ENCODE results near the gene PKNOX2.

The PKNOX2 gene

GRCh38 chr11:125236072-125236825, 71.7 kb downstream of the PKNOX2 start:
- no peak for TF ChIP-seq FOXP2 (optimal IDR thresholded peaks at IDR 0.05; ENCODE audit: borderline replicate concordance, extremely low read depth, extremely low read length, insufficient read depth)
- TF ChIP-seq POLR2AphosphoS5 (IDR thresholded peaks at IDR 0.05; ENCODE audit: low read depth, low read length) = no peak

- TF ChIP-seq REST (IDR thresholded peaks at IDR 0.05; ENCODE audit: insufficient read depth in 1 of 2, low read depth in 2 of 2, low read length in 2 of 2) = no peak
- TF ChIP-seq POLR2AphosphoS5 (IDR thresholded peaks at IDR 0.05; ENCODE audit: low read depth, low read length) = no peak
- TF ChIP-seq FOXP2 (optimal IDR thresholded peaks at IDR 0.05; ENCODE audit: borderline replicate concordance, extremely low read depth, extremely low read length, insufficient read depth) = no peak
- TF ChIP-seq SIN3A (IDR thresholded peaks at IDR 0.05; ENCODE audit: borderline replicate concordance, insufficient read depth, low read length) = no peak
- no peak for TF ChIP-seq TAF1 (IDR thresholded peaks at IDR 0.05; ENCODE audit: borderline replicate concordance, insufficient read depth, low read length)
These were observed 75.3 kb downstream of the PKNOX2 start for GRCh38 chr11:125239585-125240560.

GRCh38 chr11:125241104-125241503, 76.6 kb downstream of the PKNOX2 start:
- TF ChIP-seq FOXP2 (optimal IDR thresholded peaks at IDR 0.05; ENCODE audit: borderline replicate concordance, extremely low read depth, extremely low read length, insufficient read depth) = no peak
- no peak for TF ChIP-seq SIN3A (IDR thresholded peaks at IDR 0.05; ENCODE audit: borderline replicate concordance, insufficient read depth, low read length)
- TF ChIP-seq REST (IDR thresholded peaks at IDR 0.05; ENCODE audit: insufficient read depth in 1 of 2, low read depth in 2 of 2, low read length in 2 of 2) = no peak
- no peak for TF ChIP-seq TAF1 (IDR thresholded peaks at IDR 0.05; ENCODE audit: borderline replicate concordance, insufficient read depth, low read length)
- TF ChIP-seq POLR2AphosphoS5 (IDR thresholded peaks at IDR 0.05; ENCODE audit: low read depth, low read length) = no peak

- TF ChIP-seq REST (IDR thresholded peaks at IDR 0.05; ENCODE audit: insufficient read depth in 1 of 2, low read depth in 2 of 2, low read length in 2 of 2) (no peak), TAF1 (IDR thresholded peaks at IDR 0.05; ENCODE audit: borderline replicate concordance, insufficient read depth, low read length) (no peak), FOXP2 (optimal IDR thresholded peaks at IDR 0.05; ENCODE audit: borderline replicate concordance, extremely low read depth, extremely low read length, insufficient read depth) (no peak), POLR2AphosphoS5 (IDR thresholded peaks at IDR 0.05; ENCODE audit: low read depth, low read length) (no peak), SIN3A (IDR thresholded peaks at IDR 0.05; ENCODE audit: borderline replicate concordance, insufficient read depth, low read length) (no peak)
These were observed 77.7 kb downstream of the PKNOX2 start for GRCh38 chr11:125242141-125242775.

GRCh38 chr11:125244166-125244565, 79.6 kb downstream of the PKNOX2 start:
- TF ChIP-seq REST (IDR thresholded peaks at IDR 0.05; ENCODE audit: insufficient read depth in 1 of 2, low read depth in 2 of 2, low read length in 2 of 2) (no peak), TAF1 (IDR thresholded peaks at IDR 0.05; ENCODE audit: borderline replicate concordance, insufficient read depth, low read length) (no peak), SIN3A (IDR thresholded peaks at IDR 0.05; ENCODE audit: borderline replicate concordance, insufficient read depth, low read length) (no peak), POLR2AphosphoS5 (IDR thresholded peaks at IDR 0.05; ENCODE audit: low read depth, low read length) (no peak), FOXP2 (optimal IDR thresholded peaks at IDR 0.05; ENCODE audit: borderline replicate concordance, extremely low read depth, extremely low read length, insufficient read depth) (no peak)
